GM21576 (cell line): ENCODE results near the gene PLLP.
"Not testable (repeated sequence)": the region's sequence is repeated elsewhere in the genome, so short reads cannot be mapped to it uniquely, and the experiment has no call there.

Source experiments
- ATAC-seq: cut with Tn5 transposase; IDR thresholded peaks from one replicate; pipeline ENCODE4 v1.9.1; 2021; ENCODE audit warnings: mild to moderate bottlenecking, moderate library complexity; ENCODE audit not compliant: unreplicated experiment

The PLLP gene

GRCh38 chr16:57275946-57276345 lies 8.5 kb downstream of the PLLP start:
- ATAC-seq, result not testable (repeated sequence)

GRCh38 chr16:57273826-57274225 lies 10.6 kb downstream of the PLLP start:
- no peak for ATAC-seq

- ATAC-seq, result no peak
These were observed 11.1 kb downstream of the PLLP start for GRCh38 chr16:57273359-57273758.

- ATAC-seq, result no peak
These were observed 12.5 kb downstream of the PLLP start for GRCh38 chr16:57271867-57272495.

GRCh38 chr16:57271063-57271345 lies 13.5 kb downstream of the PLLP start:
- ATAC-seq, result no peak

- ATAC-seq, result no peak
These were observed 14.0 kb downstream of the PLLP start for GRCh38 chr16:57270221-57271062.

GRCh38 chr16:57268804-57269800 lies 15.4 kb downstream of the PLLP start:
- no peak for ATAC-seq

GRCh38 chr16:57267343-57267742 lies 17.1 kb downstream of the PLLP start:
- ATAC-seq, result not testable (repeated sequence)

GRCh38 chr16:57266531-57267260 lies 17.8 kb downstream of the PLLP start:
- ATAC-seq, result no peak

GRCh38 chr16:57265850-57266530 lies 18.5 kb downstream of the PLLP start:
- no peak for ATAC-seq

GRCh38 chr16:57264950-57265371 lies 19.5 kb downstream of the PLLP start:
- ATAC-seq, result no peak

GRCh38 chr16:57264381-57264780 lies 20.1 kb downstream of the PLLP start:
- ATAC-seq, result no peak

- ATAC-seq, result no peak
These were observed 20.7 kb downstream of the PLLP start for GRCh38 chr16:57263541-57264351.

- no peak for ATAC-seq
These were observed 21.5 kb downstream of the PLLP start for GRCh38 chr16:57262841-57263540.

GRCh38 chr16:57261806-57262205 lies 22.7 kb downstream of the PLLP start:
- ATAC-seq, result no peak

- ATAC-seq, result no peak
These were observed 24.1 kb downstream of the PLLP start for GRCh38 chr16:57260294-57260929.

GRCh38 chr16:57258910-57259475 lies 25.5 kb downstream of the PLLP start:
- no peak for ATAC-seq
